HEK293T (cell line): ENCODE results near the gene GNA12.

Experiments used
- ARNT ChIP-seq: fragments of 450-650 bp; IDR thresholded peaks from 2 replicates; pipeline ENCODE4 v1.6.1; 2017; ENCODE audit warnings: mild to moderate bottlenecking
- BHLHE40 ChIP-seq: fragments of 450-650 bp; IDR thresholded peaks from 2 replicates; pipeline ENCODE4 v1.6.1; 2016; ENCODE audit warnings: mild to moderate bottlenecking, moderate library complexity, borderline replicate concordance
- FOXA1 ChIP-seq: fragments of 450-650 bp; IDR thresholded peaks from 2 replicates; pipeline ENCODE4 v1.6.1; 2016; ENCODE audit warnings: mild to moderate bottlenecking
- FOXK2 ChIP-seq: fragments of 450-650 bp; IDR thresholded peaks from 2 replicates; pipeline ENCODE4 v1.6.1; 2016; ENCODE audit warnings: mild to moderate bottlenecking
- FOXM1 ChIP-seq: fragments of 450-650 bp; IDR thresholded peaks from 2 replicates; pipeline ENCODE4 v1.6.1; 2017; ENCODE audit warnings: mild to moderate bottlenecking, borderline replicate concordance
- HDGF ChIP-seq: fragments of 450-650 bp; IDR thresholded peaks from 2 replicates; pipeline ENCODE4 v1.6.1; 2017; ENCODE audit warnings: antibody characterized with exemption, borderline replicate concordance
- L3MBTL2 ChIP-seq: fragments of 450-650 bp; conservative IDR thresholded peaks from 2 replicates; pipeline ENCODE4 v1.6.1; 2016; ENCODE audit warnings: mild to moderate bottlenecking
- LEF1 ChIP-seq: fragments of 450-650 bp; IDR thresholded peaks from 2 replicates; pipeline ENCODE4 v1.6.1; 2017; ENCODE audit warnings: mild to moderate bottlenecking, borderline replicate concordance
- NFRKB ChIP-seq: fragments of 450-650 bp; IDR thresholded peaks from 2 replicates; pipeline ENCODE4 v1.6.1; 2016; ENCODE audit warnings: mild to moderate bottlenecking, moderate library complexity
- SP1 ChIP-seq: fragments of 450-650 bp; IDR thresholded peaks from 2 replicates; pipeline ENCODE4 v1.6.1; 2017
- SUZ12 ChIP-seq: fragments of 450-650 bp; IDR thresholded peaks from 2 replicates; pipeline ENCODE4 v1.6.1; 2016; ENCODE audit warnings: mild to moderate bottlenecking
- TARDBP ChIP-seq: fragments of 450-650 bp; IDR thresholded peaks from 2 replicates; pipeline ENCODE4 v1.6.1; 2016

DNA sequence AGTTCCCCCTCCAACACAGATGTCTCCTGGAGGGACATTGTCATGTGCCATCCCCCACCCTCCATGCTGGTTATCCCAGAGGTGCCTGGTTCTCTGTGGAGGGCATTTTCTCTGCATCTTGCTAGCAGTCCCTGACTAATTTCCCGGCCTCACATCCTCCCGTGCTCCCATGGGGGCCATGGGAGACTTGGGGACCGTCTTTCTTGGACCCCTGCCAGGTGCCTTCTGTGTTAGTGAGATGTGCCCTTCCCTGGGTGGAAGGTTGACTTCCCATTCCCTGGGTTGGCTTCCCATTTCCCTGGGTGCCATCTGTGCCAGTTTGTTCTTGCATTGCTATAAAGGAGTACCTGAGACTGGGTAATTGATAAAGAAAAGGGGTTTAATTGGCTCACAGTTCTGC lies 22.5 kb upstream of the GNA12 start:
- TF ChIP-seq FOXM1: no peak
- no peak for TF ChIP-seq FOXK2
- TF ChIP-seq L3MBTL2: no peak
- no peak for TF ChIP-seq ARNT
- no peak for TF ChIP-seq LEF1
- no peak for TF ChIP-seq SP1
- TF ChIP-seq HDGF: no peak
- TF ChIP-seq TARDBP: no peak
- TF ChIP-seq SUZ12: no peak
- TF ChIP-seq BHLHE40: no peak
- TF ChIP-seq FOXA1: no peak
- no peak for TF ChIP-seq NFRKB
